Esophagus muscularis mucosa (tissue), 3 donors: ENCODE data around the gene KIF17.

Experiments used
- CTCF ChIP-seq, 3 experiments: fragments of 200-600 bp in 2 of 3; fragments of 450-650 bp in 1 of 3; sonication (generic) in 2 of 3; IDR thresholded peaks; one replicate each; pipeline ENCODE4 v1.5.1; 2017 to 2019; ENCODE audit warnings: antibody characterized with exemption in 3 of 3, mild to moderate bottlenecking in 2 of 3, moderate library complexity in 1 of 3
- POLR2A ChIP-seq: fragments of 450-650 bp; IDR thresholded peaks from one replicate; pipeline ENCODE4 v1.6.1; 2017; ENCODE audit warnings: antibody characterized with exemption, moderate library complexity, mild to moderate bottlenecking, low read depth

GRCh38 chr1:20695515-20695914, 22.3 kb downstream of the KIF17 start:
- TF ChIP-seq CTCF (IDR thresholded peaks at IDR 0.05) (no peak), POLR2A (no peak)
